Thyroid gland (tissue), 4 donors: Measurements from ENCODE around the gene MLXIPL. TPM values are rescaled to one million over a fixed set of nuclear protein-coding genes. Genes with fewer than 3 reads are reported as not detected.
"Not testable (repeated sequence)": the region's sequence is repeated elsewhere in the genome, so short reads cannot be mapped to it uniquely, and the experiment has no call there.

Experiments
- DNase-seq, 2 donors: peaks; one replicate each; pipeline ENCODE4 v3.0.0-alpha.2; 2019
- H3K27ac ChIP-seq, 3 donors: fragments of 200-600 bp; sonication (generic); 1 replicate in 2 of 3; 2 replicates in 1 of 3; pipeline ENCODE4 v1.5.1; 2016 to 2019; ENCODE audit warnings: mild to moderate bottlenecking in 1 of 3, moderate library complexity in 1 of 3
- H3K27me3 ChIP-seq: fragments of 200-600 bp; sonication (generic); one replicate; pipeline ENCODE4 v1.5.1; 2019
- H3K36me3 ChIP-seq, 2 donors: fragments of 200-600 bp; sonication (generic); one replicate each; pipeline ENCODE4 v1.5.1; 2016 to 2019
- H3K4me1 ChIP-seq, 2 donors: fragments of 200-600 bp; sonication (generic); one replicate each; pipeline ENCODE4 v1.5.1; 2017 to 2019
- H3K4me3 ChIP-seq, 3 donors: fragments of 200-600 bp; sonication (generic); replicated peaks in 1 of 3; 1 replicate in 2 of 3; 2 replicates in 1 of 3; pipeline ENCODE4 v1.5.1; 2016; ENCODE audit warnings: mild to moderate bottlenecking in 1 of 3
- H3K9me3 ChIP-seq: fragments of 200-600 bp; sonication (generic); one replicate; pipeline ENCODE4 v1.5.1; 2017
- CTCF ChIP-seq, 6 experiments: fragments of 200-600 bp in 3 of 6; fragments of 450-650 bp in 3 of 6; sonication (generic) in 3 of 6; IDR thresholded peaks; one replicate each; pipeline ENCODE4 v1.5.1; 2016 to 2019; ENCODE audit warnings: antibody characterized with exemption in 6 of 6, mild to moderate bottlenecking in 2 of 6, inconsistent platforms in 1 of 6, moderate library complexity in 1 of 6
- POLR2A ChIP-seq, 2 donors: fragments of 450-650 bp; IDR thresholded peaks; one replicate each; pipeline ENCODE4 v1.6.1; 2017; ENCODE audit warnings: antibody characterized with exemption in 2 of 2, mild to moderate bottlenecking in 2 of 2, moderate library complexity in 1 of 2
- WGBS, 2 donors: methylation state at CpG; one replicate each; pipeline ENCODE4 v1.1.5; 2017; 5-methylcytosine and 5-hydroxymethylcytosine counted together
- intact Hi-C: fragments of 100-400 bp; cut with DNase I; formaldehyde crosslinking; loops from one replicate; pipeline ENCODE4 v1.15.1; 2023
- total RNA-seq, 4 donors: library from RNA; depleted of rRNA; stranded (reverse); fragments of >200 nt; gene quantifications; one replicate each; pipeline ENCODE4 v1.2.3, GENCODE V29; 2016

The MLXIPL gene
- total RNA-seq, 4 donors from 2014 or later, result 3.7 to 39.5 (median 8.7) TPM

- H3K4me1 ChIP-seq, result no peaks in the 10 kb centered on the region
- H3K27ac ChIP-seq, result no peak overlapping the region
- no peak for DNase-seq
- no peaks in the 10 kb centered on the region for H3K9me3 ChIP-seq
- no peak for TF ChIP-seq POLR2A (IDR thresholded peaks at IDR 0.05)
- no peak for TF ChIP-seq CTCF (IDR thresholded peaks at IDR 0.05)
- no peaks in the 10 kb centered on the region for H3K36me3 ChIP-seq
- H3K4me3 ChIP-seq, result no peak overlapping the region
- 59 to 62% methylated on average over 4 of the region's 4 CpGs for WGBS, 2 donors
- intact Hi-C loops, result loop anchor here (5.0 to 10.0 kb wide), 2 partner anchors 59 to 96 kb away; no protein-coding TSS in a partner anchor
- H3K27me3 ChIP-seq, result no peaks in the 10 kb centered on the region
Observed at GRCh38 chr7:73615886-73616285, 8.4 kb downstream of the MLXIPL start.

- H3K36me3 ChIP-seq, H3K27ac ChIP-seq, H3K4me1 ChIP-seq, H3K4me3 ChIP-seq, H3K27me3 ChIP-seq, H3K9me3 ChIP-seq, DNase-seq: not testable (repeated sequence)
- intact Hi-C loops, result loop anchor here (5.0 to 10.0 kb wide), 2 partner anchors 60 to 97 kb away; no protein-coding TSS in a partner anchor
- WGBS, 2 donors, result 84 to 85% methylated on average over 10 of the region's 10 CpGs
Observed at GRCh38 chr7:73614937-73615336, 9.4 kb downstream of the MLXIPL start.

GRCh38 chr7:73613954-73614735 is 10.2 kb downstream of the MLXIPL start:
- WGBS, 2 donors, result 61 to 65% methylated on average over 14 of the region's 14 CpGs
- H3K27me3 ChIP-seq, result no peaks in the 10 kb centered on the region
- intact Hi-C loops, result loop anchor here (10.0 kb wide), 1 partner anchor 61 kb away; no protein-coding TSS in a partner anchor
- H3K9me3 ChIP-seq, result no peaks in the 10 kb centered on the region
- no peaks in the 10 kb centered on the region for H3K4me1 ChIP-seq
- H3K4me3 ChIP-seq, result no peak overlapping the region
- TF ChIP-seq CTCF (IDR thresholded peaks at IDR 0.05) (no peak), POLR2A (IDR thresholded peaks at IDR 0.05) (no peak)
- H3K36me3 ChIP-seq, result no peaks in the 10 kb centered on the region
- no peak for DNase-seq
- H3K27ac ChIP-seq, result no peak overlapping the region

- H3K9me3 ChIP-seq, result no peaks in the 10 kb centered on the region
- no peak overlapping the region for H3K4me3 ChIP-seq
- no peaks in the 10 kb centered on the region for H3K36me3 ChIP-seq
- intact Hi-C loops, result loop anchor here (10.0 kb wide), 1 partner anchor 62 kb away; no protein-coding TSS in a partner anchor
- WGBS, 2 donors, result 21 to 22% methylated on average over 11 of the region's 11 CpGs
- no peak overlapping the region for H3K27ac ChIP-seq
- TF ChIP-seq POLR2A (IDR thresholded peaks at IDR 0.05) (no peak), CTCF (IDR thresholded peaks at IDR 0.05) (no peak)
- peak in 1 of 2 donors; percentile 15 for DNase-seq
- H3K27me3 ChIP-seq, result no peaks in the 10 kb centered on the region
- no peaks in the 10 kb centered on the region for H3K4me1 ChIP-seq
Observed at GRCh38 chr7:73612598-73613269, 11.6 kb downstream of the MLXIPL start.

- peaks cover 0 to 4% of the 10 kb centered on the region in 2 donors for H3K4me1 ChIP-seq
- H3K4me3 ChIP-seq, result no peak overlapping the region
- intact Hi-C loops, result loop anchor here (10.0 kb wide), 1 partner anchor 64 kb away; no protein-coding TSS in a partner anchor
- no peaks in the 10 kb centered on the region for H3K36me3 ChIP-seq
- 81 to 84% methylated on average over 11 of the region's 11 CpGs for WGBS, 2 donors
- DNase-seq, result no peak
- H3K27me3 ChIP-seq, result no peaks in the 10 kb centered on the region
- TF ChIP-seq CTCF (IDR thresholded peaks at IDR 0.05) (no peak), POLR2A (IDR thresholded peaks at IDR 0.05) (no peak)
- no peaks in the 10 kb centered on the region for H3K9me3 ChIP-seq
- no peak overlapping the region for H3K27ac ChIP-seq
Observed at GRCh38 chr7:73611017-73611555, 13.2 kb downstream of the MLXIPL start.
